NT2/D1 (cell line): ENCODE results near the gene UNC93B1.

ENCODE experiments used
- DNase-seq: peaks from one replicate; pipeline ENCODE4 v3.0.0-alpha.2; 2011; ENCODE audit warnings: low read depth, low spot score
- H3K27me3 ChIP-seq: 2 replicates; pipeline ENCODE4 v1.6.0; 2011; ENCODE audit warnings: mild to moderate bottlenecking; ENCODE audit not compliant: insufficient read length, insufficient read depth
- H3K36me3 ChIP-seq: 2 replicates; pipeline ENCODE4 v1.6.1; 2011; ENCODE audit warnings: mild to moderate bottlenecking, low read length, mixed read lengths; ENCODE audit not compliant: insufficient read depth, insufficient read length
- H3K4me1 ChIP-seq: 2 replicates; pipeline ENCODE4 v1.5.1; 2011; ENCODE audit not compliant: insufficient read depth, insufficient read length
- H3K4me3 ChIP-seq: 2 replicates; pipeline ENCODE4 v1.5.1; 2011; ENCODE audit warnings: low read depth; ENCODE audit not compliant: insufficient read length
- H3K9ac ChIP-seq: 2 replicates; pipeline ENCODE4 v1.6.0; 2011; ENCODE audit warnings: low read depth; ENCODE audit not compliant: insufficient read length
- H3K9me3 ChIP-seq: 2 replicates; pipeline ENCODE4 v1.5.1; 2011; ENCODE audit warnings: mild to moderate bottlenecking, low read length; ENCODE audit not compliant: insufficient read depth
- SUZ12 ChIP-seq: IDR thresholded peaks from 2 replicates; pipeline ENCODE4 v1.6.1; 2011; ENCODE audit not compliant: insufficient read length, insufficient read depth; ENCODE audit errors: extremely low read depth
- YY1 ChIP-seq: IDR thresholded peaks from 2 replicates; pipeline ENCODE4 v1.6.1; 2011; ENCODE audit not compliant: insufficient read length, insufficient read depth
- ZNF274 ChIP-seq: IDR thresholded peaks from 2 replicates; pipeline ENCODE4 v1.6.1; 2011; ENCODE audit warnings: mild to moderate bottlenecking, low read depth, low read length

Gene UNC93B1

DNA sequence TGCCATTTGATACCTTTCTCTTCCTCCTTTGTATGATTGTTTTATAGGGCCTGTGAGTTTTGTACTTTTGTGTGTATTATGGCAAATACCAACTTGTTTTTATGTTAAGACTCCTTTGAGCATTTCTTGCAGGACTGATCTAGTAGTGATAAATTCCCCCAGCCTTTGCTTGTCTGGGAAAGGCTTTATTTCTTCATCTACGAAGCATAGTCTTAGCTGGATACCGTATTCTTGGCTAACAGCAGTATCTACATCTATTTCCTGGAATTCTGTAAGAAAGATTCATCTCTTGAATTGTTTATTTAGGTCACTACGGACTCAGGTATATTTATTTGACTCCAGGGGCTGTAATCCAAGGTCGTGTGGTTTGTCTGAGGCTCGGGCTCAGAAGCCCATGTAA is 20.6 kb upstream of the UNC93B1 start:
- TF ChIP-seq YY1, result no peak
- TF ChIP-seq ZNF274, result no peak
- no peak for TF ChIP-seq SUZ12
- H3K4me3 ChIP-seq, result no peak overlapping the region
- no peak overlapping the region for H3K9ac ChIP-seq
- H3K27me3 ChIP-seq, result no peaks in the 10 kb centered on the region
- peaks cover 7% of the 10 kb centered on the region; the same call in 1 of the 2 replicates for H3K9me3 ChIP-seq
- peaks cover 39% of the 10 kb centered on the region for H3K4me1 ChIP-seq
- DNase-seq, result no peak
- peaks cover 33% of the 10 kb centered on the region for H3K36me3 ChIP-seq

DNA sequence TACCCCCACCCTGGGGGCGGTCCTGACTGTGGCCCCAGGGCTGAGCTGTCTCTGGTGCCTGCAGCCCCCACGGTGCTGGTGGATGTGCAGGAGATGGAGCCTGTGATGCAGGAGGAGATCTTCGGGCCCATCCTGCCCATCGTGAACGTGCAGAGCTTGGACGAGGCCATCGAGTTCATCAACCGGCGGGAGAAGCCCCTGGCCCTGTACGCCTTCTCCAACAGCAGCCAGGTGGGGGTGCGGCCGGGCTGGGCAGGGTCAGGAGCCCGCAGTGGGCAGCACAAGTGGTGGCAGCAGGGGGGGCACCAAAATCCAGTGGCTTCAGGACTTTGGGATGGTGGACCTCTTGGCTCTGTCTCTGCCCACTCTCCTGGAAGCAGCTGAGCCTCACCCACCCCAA is 18.6 kb upstream of the UNC93B1 start:
- DNase-seq, result no peak
- no peak overlapping the region for H3K9ac ChIP-seq
- TF ChIP-seq ZNF274 (no peak), SUZ12 (no peak), YY1 (no peak)
- H3K4me3 ChIP-seq, result no peak overlapping the region
- H3K27me3 ChIP-seq, result no peaks in the 10 kb centered on the region
- H3K4me1 ChIP-seq, result peaks cover 31% of the 10 kb centered on the region
- peaks cover 31% of the 10 kb centered on the region for H3K36me3 ChIP-seq
- no peaks in the 10 kb centered on the region for H3K9me3 ChIP-seq

DNA sequence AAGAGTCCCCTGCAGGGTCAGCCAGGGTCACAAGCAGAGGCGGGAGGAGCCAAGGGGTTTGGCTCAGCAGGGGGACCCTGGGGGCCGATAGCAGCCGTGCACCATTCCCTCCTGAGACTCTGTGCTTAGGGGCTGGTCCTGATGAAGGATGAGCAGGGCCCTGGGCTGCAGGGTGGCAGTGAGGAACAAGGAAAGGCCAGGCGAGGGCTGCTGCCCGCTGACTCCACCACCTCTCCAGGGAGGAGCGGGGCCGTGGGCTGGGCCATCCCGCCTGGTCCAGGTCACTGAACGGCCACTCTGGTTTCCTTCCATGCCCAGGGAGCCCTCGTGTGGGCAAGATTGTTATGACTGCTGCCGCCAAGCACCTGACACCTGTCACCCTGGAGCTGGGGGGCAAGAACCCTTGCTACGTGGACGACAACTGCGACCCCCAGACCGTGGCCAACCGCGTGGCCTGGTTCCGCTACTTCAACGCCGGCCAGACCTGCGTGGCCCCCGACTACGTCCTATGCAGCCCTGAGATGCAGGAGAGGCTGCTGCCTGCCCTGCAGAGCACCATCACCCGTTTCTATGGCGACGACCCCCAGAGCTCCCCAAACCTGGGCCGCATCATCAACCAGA is 17.4 kb upstream of the UNC93B1 start:
- H3K4me3 ChIP-seq, result no peak overlapping the region
- H3K9me3 ChIP-seq, result no peaks in the 10 kb centered on the region
- peaks cover 22% of the 10 kb centered on the region for H3K36me3 ChIP-seq
- no peak for DNase-seq
- TF ChIP-seq SUZ12 (no peak), YY1 (no peak), ZNF274 (no peak)
- peaks cover 35% of the 10 kb centered on the region for H3K4me1 ChIP-seq
- H3K27me3 ChIP-seq, result no peaks in the 10 kb centered on the region
- H3K9ac ChIP-seq, result peak overlapping the region; percentile 59

DNA sequence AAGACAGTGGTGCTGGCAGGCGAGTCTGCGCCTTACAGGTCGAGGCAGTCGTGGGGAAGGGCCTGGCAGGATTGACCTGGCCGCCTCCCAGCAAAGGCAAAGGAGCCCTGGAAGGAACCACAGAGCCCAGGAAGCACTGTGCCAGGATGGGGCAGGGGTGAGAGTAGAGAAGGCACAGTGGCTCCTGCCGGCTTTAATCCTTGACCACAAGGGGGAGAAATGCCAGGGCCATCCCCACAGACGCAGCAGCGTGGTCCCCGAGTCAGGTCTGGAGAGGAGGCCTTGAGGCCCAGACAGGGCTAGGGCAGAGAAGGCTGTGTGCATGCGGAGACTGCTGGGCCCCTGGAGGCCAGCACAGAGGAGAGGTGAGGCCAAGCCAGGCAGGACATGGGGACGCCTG is 16.7 kb upstream of the UNC93B1 start:
- TF ChIP-seq YY1 (no peak), SUZ12 (no peak), ZNF274 (no peak)
- Histone ChIP-seq H3K4me3 (no peak overlapping the region), H3K36me3 (peaks cover 15% of the 10 kb centered on the region), H3K9me3 (no peaks in the 10 kb centered on the region), H3K4me1 (peaks cover 35% of the 10 kb centered on the region), H3K27me3 (no peaks in the 10 kb centered on the region), H3K9ac (peak overlapping the region; percentile 59)
- no peak for DNase-seq

DNA sequence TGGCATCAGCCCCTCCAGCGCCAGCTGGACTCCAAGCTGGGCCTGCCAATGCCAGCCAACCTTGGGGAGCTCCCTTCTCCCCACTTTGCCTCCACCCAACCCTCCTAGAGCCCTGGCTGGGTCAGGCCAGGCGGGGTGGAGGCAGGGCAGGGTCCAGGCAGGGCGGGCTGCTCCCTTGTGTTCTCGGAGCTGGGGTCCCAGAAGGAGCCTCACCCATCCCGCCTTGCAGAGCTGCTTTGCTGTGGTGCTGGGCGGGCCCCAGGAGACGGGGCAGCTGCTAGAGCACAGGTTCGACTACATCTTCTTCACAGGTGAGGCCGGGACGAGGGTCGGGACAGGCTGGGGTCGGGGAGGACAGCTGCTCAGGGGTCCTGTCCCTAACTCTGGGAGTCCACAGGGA is 15.6 kb upstream of the UNC93B1 start:
- no peaks in the 10 kb centered on the region for H3K9me3 ChIP-seq
- H3K4me3 ChIP-seq, result no peak overlapping the region
- no peak overlapping the region for H3K9ac ChIP-seq
- no peak for DNase-seq
- no peaks in the 10 kb centered on the region for H3K27me3 ChIP-seq
- TF ChIP-seq SUZ12 (no peak), ZNF274 (no peak), YY1 (no peak)
- H3K36me3 ChIP-seq, result peaks cover 6% of the 10 kb centered on the region
- H3K4me1 ChIP-seq, result peaks cover 43% of the 10 kb centered on the region

DNA sequence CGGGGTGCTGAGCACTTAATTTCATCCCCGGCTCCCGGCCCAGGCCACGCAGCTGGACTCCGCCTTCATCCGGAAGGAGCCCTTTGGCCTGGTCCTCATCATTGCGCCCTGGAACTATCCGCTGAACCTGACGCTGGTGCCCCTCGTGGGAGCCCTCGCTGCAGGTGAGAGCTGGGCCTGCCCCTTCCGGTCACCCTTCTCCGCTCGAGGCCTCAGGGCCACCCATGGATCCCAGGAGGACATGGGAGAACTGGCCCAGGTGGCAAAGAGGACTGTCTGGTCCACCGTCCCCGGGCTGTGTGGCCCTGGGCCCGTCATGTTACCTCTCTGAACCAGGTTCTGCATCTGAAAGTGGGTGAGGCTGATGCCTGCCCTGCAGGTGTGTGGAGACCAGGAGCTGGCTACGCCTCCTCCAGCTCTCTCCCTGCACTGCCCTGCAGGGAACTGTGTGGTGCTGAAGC is 14.9 kb upstream of the UNC93B1 start:
- Histone ChIP-seq H3K27me3 (no peaks in the 10 kb centered on the region), H3K4me1 (peaks cover 50% of the 10 kb centered on the region), H3K36me3 (no peaks in the 10 kb centered on the region), H3K9me3 (no peaks in the 10 kb centered on the region), H3K9ac (no peak overlapping the region), H3K4me3 (no peak overlapping the region)
- DNase-seq, result no peak
- TF ChIP-seq ZNF274 (no peak), SUZ12 (no peak), YY1 (no peak)

DNA sequence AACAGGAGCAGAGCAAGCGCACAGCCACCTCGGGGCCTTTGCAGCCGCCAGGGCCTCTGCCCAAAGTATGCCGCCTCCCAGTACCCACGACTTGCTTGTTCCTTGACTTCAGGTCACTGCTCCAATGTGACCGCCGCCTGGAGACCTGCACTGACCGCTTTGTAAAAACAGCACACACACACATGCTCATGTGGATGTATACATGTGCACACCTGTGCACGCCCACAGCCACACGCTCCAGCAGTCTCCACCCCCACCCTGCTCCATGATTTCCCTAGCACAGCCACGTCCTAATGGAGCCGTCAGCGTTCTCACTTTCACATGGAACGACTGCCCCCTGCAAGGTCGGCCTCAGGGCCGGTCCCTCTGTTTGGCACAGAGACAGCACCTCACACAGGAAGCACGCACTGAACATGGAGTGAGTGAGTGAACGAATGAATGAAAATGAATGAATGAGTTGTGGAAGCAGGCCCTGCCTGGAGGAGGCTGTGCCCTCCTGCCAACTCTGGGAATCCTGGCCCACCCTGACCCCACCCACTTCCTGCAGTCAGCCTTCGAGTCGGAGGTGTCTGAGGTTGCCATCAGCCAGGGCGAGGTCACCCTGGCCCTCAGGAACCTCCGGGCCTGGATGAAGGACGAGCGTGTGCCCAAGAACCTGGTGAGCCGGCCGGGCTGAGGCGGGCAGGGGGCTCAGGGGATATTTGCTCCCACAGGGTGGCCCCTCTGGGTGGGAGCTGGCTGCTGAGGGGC is 14.3 kb upstream of the UNC93B1 start:
- Histone ChIP-seq H3K4me3 (no peak overlapping the region), H3K9me3 (no peaks in the 10 kb centered on the region), H3K9ac (peak overlapping the region; percentile 53), H3K4me1 (peaks cover 54% of the 10 kb centered on the region), H3K36me3 (no peaks in the 10 kb centered on the region), H3K27me3 (no peaks in the 10 kb centered on the region)
- TF ChIP-seq SUZ12 (no peak), YY1 (no peak), ZNF274 (no peak)
- DNase-seq, result no peak
